ENCODE results near the gene PPM1K. TPM values are rescaled to one million over a fixed set of nuclear protein-coding genes. Genes with fewer than 3 reads are reported as not detected.

PPM1K gene
- total RNA-seq, 4 donors from 2014 or later, result 18.9 to 59.3 (median 38.2) TPM

DNA sequence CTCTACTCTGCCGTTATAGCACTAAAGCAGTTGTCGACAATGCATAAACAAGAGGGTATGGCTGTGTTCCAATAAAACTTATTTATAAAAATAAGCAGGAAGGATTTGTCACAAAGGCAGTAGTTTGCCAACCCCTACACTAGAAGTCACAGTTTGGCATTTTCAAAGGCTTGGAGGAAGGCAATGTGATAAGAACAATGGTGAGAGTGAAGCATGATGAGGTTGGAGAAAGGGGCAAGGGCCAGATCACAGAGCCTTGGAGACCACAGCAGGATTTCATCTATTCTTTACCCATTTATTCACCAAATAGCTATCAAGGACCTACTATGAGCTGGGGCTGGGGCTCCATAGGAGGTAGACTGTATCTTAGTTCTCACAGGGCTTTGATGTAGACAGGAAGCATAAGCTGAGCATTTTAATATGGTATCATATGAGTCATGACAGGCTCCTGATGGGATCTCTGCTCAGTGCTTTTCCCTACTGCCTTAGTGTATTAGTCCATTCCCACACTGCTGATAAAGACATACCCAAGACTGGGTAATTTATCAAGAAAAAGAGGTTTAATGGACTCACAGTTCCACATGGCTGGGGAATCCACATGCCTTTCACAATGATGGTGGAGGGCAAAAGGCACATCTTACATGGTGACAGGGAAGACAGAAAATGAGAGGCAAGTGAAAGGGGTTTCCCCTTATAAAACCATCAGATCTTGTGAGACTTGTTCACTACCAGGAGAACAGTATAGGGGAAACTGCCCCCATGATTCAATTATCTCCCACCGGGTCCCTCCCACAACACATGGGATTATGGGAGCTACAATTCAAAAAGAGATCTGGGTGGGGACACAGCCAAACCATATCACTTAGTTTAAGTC, 58.9 kb downstream of the PPM1K start:
- WGBS, 2 donors (ENCODE audit: low coverage in 1 of 2), result 43 to 56% methylated on average over 3 of the region's 3 CpGs
- Histone ChIP-seq H3K9me3 (no peaks in the 10 kb centered on the region), H3K4me3 (no peak overlapping the region), H3K36me3 (no peaks in the 10 kb centered on the region), H3K27ac (no peak overlapping the region), H3K4me1 (peaks cover 0 to 3% (median 0%) of the 10 kb centered on the region in 3 donors), H3K27me3 (no peaks in the 10 kb centered on the region)
- TF ChIP-seq, protein P1, sequence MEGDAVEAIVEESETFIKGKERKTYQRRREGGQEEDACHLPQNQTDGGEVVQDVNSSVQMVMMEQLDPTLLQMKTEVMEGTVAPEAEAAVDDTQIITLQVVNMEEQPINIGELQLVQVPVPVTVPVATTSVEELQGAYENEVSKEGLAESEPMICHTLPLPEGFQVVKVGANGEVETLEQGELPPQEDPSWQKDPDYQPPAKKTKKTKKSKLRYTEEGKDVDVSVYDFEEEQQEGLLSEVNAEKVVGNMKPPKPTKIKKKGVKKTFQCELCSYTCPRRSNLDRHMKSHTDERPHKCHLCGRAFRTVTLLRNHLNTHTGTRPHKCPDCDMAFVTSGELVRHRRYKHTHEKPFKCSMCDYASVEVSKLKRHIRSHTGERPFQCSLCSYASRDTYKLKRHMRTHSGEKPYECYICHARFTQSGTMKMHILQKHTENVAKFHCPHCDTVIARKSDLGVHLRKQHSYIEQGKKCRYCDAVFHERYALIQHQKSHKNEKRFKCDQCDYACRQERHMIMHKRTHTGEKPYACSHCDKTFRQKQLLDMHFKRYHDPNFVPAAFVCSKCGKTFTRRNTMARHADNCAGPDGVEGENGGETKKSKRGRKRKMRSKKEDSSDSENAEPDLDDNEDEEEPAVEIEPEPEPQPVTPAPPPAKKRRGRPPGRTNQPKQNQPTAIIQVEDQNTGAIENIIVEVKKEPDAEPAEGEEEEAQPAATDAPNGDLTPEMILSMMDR (IDR thresholded peaks at IDR 0.05), result no peak
- TF ChIP-seq POLR2A (IDR thresholded peaks at IDR 0.05) (no peak), POLR2AphosphoS5 (IDR thresholded peaks at IDR 0.05) (no peak), EP300 (IDR thresholded peaks at IDR 0.05) (no peak)
- no peak for ATAC-seq

DNA sequence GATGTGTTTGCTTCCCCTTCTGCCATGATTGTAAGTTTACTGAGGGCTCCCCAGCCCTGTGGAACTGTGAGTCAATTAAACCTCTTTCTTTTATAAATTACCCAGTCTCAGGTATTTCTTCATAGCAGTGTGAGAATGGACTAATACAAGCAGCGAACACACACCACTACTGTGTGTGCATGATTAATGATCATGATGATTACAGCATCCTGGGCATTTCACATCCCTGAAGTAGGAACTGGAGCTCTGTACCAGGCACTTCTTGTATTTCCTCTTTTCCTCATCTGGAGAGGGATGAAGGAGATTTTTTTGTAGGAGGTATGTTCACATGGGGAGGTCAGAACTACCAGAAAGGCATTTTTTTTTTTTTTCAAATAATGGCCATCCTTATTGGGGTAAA, 60.8 kb downstream of the PPM1K start:
- Histone ChIP-seq H3K27ac (no peak overlapping the region), H3K36me3 (no peaks in the 10 kb centered on the region), H3K9me3 (no peaks in the 10 kb centered on the region), H3K4me3 (no peak overlapping the region), H3K27me3 (no peaks in the 10 kb centered on the region), H3K4me1 (no peaks in the 10 kb centered on the region)
- TF ChIP-seq POLR2A (IDR thresholded peaks at IDR 0.05) (no peak), EP300 (IDR thresholded peaks at IDR 0.05) (no peak), POLR2AphosphoS5 (IDR thresholded peaks at IDR 0.05) (no peak)
- TF ChIP-seq, protein P1 (IDR thresholded peaks at IDR 0.05), result no peak
- ATAC-seq, result no peak
- WGBS, 2 donors (ENCODE audit: low coverage in 1 of 2), result 92 to 100% methylated on average over 1 of the region's 1 CpG

DNA sequence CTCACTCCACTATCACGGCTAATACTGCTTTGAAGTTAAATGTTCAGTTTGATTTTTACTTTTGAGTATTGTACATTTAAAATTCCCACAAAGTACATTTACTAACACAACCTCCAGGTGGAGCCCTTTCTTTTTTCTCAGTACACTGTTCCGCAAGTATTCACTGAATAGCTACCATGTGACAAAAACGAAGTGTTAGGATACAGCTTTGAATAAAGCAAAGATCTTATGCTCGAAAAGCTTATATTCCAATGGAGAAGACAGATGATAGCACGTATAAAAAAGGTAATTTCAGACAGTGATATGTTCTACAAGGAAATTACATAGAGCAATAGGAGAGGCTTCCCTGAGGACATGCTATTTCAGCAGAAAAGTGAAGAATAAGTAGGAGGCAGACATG, 65.3 kb downstream of the PPM1K start:
- Histone ChIP-seq H3K9me3 (no peaks in the 10 kb centered on the region), H3K36me3 (no peaks in the 10 kb centered on the region), H3K27ac (no peak overlapping the region), H3K4me1 (no peaks in the 10 kb centered on the region), H3K4me3 (no peak overlapping the region), H3K27me3 (peaks cover 3% of the 10 kb centered on the region)
- ATAC-seq, result peak; percentile 71
- 2 to 3% methylated on average over 5 of the region's 5 CpGs for WGBS, 2 donors (ENCODE audit: low coverage in 1 of 2)
- TF ChIP-seq POLR2A (IDR thresholded peaks at IDR 0.05), result no peak
- TF ChIP-seq, protein P1 (IDR thresholded peaks at IDR 0.05), result peak; percentile 68 to 86 (median 74)

DNA sequence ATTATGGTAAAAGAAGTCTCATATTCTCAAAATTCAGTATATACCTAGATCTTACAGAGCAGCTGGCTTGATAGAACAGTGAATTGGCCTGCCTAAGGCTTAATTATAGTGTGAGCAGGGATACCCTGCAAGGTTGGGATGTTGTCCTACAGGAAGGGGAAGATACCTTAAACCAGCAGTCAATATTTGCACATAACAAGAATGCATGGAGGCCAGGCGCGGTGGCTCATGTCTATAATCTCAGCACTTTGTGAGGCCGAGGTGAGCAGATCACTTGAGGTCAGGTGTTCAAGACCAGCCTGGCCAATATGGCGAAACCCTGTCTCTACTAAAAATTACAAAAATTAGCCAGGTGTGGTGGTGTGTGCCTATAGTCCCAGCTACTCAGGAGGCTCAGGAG, 67.2 kb downstream of the PPM1K start:
- no peak overlapping the region for H3K27ac ChIP-seq
- no peaks in the 10 kb centered on the region for H3K4me1 ChIP-seq
- TF ChIP-seq EP300 (IDR thresholded peaks at IDR 0.05) (no peak), POLR2A (IDR thresholded peaks at IDR 0.05) (no peak), POLR2AphosphoS5 (IDR thresholded peaks at IDR 0.05) (no peak)
- TF ChIP-seq, protein P1 (IDR thresholded peaks at IDR 0.05), result no peak
- H3K9me3 ChIP-seq, result no peaks in the 10 kb centered on the region
- H3K4me3 ChIP-seq, result no peak overlapping the region
- 92% methylated on average over 4 of the region's 4 CpGs; no CpG with 5 or more reads in 1 of the 2 donors for WGBS, 2 donors (ENCODE audit: low coverage in 1 of 2)
- no peak for ATAC-seq
- no peaks in the 10 kb centered on the region for H3K36me3 ChIP-seq
- H3K27me3 ChIP-seq, result peaks cover 7% of the 10 kb centered on the region

DNA sequence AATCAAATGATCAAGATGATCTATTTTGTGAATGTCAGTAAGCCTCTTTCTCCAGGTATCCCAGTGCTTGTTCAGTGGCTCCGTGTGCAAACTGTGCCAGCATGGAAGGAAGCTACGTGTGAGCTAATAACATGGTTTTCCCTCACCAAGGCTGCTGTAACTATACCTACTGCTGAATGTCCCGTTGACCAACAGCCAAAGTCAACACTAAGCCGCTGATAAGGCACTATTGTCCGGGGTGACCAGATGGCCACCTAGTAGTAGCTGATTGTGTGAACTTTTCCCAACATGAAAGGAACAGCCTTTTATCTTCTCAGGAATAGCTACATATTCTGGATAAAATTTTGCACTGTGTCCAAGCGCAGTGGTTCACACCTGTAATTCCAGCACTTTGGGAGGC, 68.0 kb downstream of the PPM1K start:
- 71% methylated on average over 2 of the region's 6 CpGs; no CpG with 5 or more reads in 1 of the 2 donors for WGBS, 2 donors (ENCODE audit: low coverage in 1 of 2)
- H3K9me3 ChIP-seq, result no peaks in the 10 kb centered on the region
- TF ChIP-seq POLR2AphosphoS5 (IDR thresholded peaks at IDR 0.05) (no peak), EP300 (IDR thresholded peaks at IDR 0.05) (no peak), POLR2A (IDR thresholded peaks at IDR 0.05) (no peak)
- TF ChIP-seq, protein P1 (IDR thresholded peaks at IDR 0.05), result no peak
- no peak for ATAC-seq
- no peaks in the 10 kb centered on the region for H3K4me1 ChIP-seq
- no peak overlapping the region for H3K27ac ChIP-seq
- H3K36me3 ChIP-seq, result no peaks in the 10 kb centered on the region
- peaks cover 7% of the 10 kb centered on the region for H3K27me3 ChIP-seq
- no peak overlapping the region for H3K4me3 ChIP-seq
